ENCODE data around the gene HDGFL3. TPM values are rescaled to one million over a fixed set of nuclear protein-coding genes. Genes with fewer than 3 reads are reported as not detected.

Gene HDGFL3
- total RNA-seq, result 18.2 and 32.6 TPM in 2 replicates

GRCh38 chr15:83207660-83208366 lies at the start of gene HDGFL3:
HDGFL3 (minus strand) TSS chr15:83207823; CDS start chr15:83207414, 409 bp downstream.

GRCh38 chr15:83106994-83107840 lies 100.4 kb downstream of the HDGFL3 start, which contains the start of gene TM6SF1:
TM6SF1 (plus strand) TSS chr15:83107645; CDS start chr15:83107681, 36 bp downstream.

Other genes starting within 250 kb of the HDGFL3 start
- 19.1 and 25.4 TPM in 2 replicates for gene RAMAC, start 221.6 kb downstream of the HDGFL3 start, total RNA-seq
- 21.5 and 29.2 TPM in 2 replicates for gene C15orf40, start 196.2 kb downstream of the HDGFL3 start, total RNA-seq
- 85.2 and 90.8 TPM in 2 replicates for gene BTBD1, start 140.6 kb downstream of the HDGFL3 start, total RNA-seq
- 0.60 and 4.3 TPM in 2 replicates for gene TM6SF1, start 100.2 kb downstream of the HDGFL3 start, total RNA-seq
- 4.5 and 10.2 TPM in 2 replicates for gene BNC1, start 76.8 kb upstream of the HDGFL3 start, total RNA-seq
- gene SH3GL3, start 239.5 kb upstream of the HDGFL3 start, total RNA-seq, result 0.47 and 1.3 TPM in 2 replicates

Measured in pericardium fibroblast (primary cell).